SH-SY5Y (cell line): Measurements from ENCODE around the gene IL34.

Source experiments
- GATA2 ChIP-seq: IDR thresholded peaks from 2 replicates; pipeline ENCODE4 v1.6.1; 2011; ENCODE audit warnings: mild to moderate bottlenecking, low read depth, low read length
- GATA3 ChIP-seq: IDR thresholded peaks from 2 replicates; pipeline ENCODE4 v1.6.1; 2011; ENCODE audit warnings: low read depth, mild to moderate bottlenecking, low read length, moderate library complexity

Gene IL34

DNA sequence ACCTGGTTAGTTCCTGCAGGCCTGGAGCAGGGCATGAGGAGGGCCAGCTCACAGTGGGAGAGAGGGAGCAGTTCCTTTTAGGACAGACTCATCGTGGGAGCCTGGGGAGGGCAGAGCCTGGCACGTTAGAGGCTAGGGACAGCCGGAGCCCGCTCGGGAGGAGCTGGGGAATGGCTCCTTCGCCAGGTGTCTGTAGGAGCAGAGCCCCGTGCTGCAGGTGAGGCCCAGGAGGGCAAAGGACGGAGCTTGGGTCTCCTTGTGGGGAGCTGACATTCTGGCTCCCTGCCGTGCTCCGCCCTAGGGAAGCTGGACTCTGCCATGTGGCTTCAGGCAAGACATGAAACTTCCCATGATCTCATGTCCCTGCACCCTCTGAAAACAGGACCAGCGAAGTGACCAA, 58.2 kb downstream of the IL34 start:
- TF ChIP-seq GATA3 (no peak), GATA2 (no peak)

DNA sequence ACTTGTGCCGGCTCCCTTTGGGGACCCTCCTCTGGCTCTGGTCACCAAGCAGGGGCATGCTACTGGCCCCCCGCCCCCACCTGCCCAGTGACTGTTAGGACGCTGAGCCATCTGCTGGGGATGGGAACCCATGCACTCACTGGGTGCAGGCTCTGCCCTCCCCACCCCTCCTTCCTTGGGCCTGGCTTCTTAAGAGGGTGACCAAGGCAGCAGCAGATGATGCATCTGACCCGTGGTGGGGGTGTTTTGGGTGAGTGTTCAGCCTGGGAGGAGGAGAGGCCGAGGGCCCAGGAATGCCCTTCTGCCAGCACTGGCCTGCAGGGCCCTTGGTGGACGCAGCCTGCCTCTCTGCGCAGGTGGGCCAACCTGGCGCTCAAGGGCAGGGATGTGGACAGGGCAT, 58.7 kb downstream of the IL34 start:
- no peak for TF ChIP-seq GATA2
- no peak for TF ChIP-seq GATA3

DNA sequence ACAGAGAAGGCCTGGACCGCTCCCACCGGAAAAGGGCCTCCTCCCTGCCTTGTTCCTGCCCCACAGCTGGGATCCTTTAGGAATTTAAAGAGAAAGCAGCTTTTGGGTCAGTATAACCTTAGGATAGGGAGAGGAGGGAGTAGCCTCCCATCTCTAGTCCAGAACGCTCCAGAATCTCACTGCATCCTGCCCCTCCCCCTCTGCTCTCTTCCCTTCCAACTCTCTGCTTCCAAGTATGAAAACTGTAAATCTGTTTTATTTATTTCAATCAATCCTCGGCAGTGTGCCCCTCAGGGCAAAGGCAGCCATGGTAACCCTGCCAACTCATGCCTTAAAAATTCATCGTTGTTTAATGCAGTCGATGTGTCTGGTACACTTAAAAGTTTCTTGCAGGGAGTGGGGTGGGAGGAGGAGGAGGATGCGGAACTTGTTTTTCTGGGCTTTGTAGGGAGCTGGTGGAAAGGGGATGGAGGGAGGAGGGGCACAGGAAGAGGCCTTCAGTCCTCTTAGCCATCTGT, 60.6 kb downstream of the IL34 start:
- TF ChIP-seq GATA3 (no peak), GATA2 (no peak)

DNA sequence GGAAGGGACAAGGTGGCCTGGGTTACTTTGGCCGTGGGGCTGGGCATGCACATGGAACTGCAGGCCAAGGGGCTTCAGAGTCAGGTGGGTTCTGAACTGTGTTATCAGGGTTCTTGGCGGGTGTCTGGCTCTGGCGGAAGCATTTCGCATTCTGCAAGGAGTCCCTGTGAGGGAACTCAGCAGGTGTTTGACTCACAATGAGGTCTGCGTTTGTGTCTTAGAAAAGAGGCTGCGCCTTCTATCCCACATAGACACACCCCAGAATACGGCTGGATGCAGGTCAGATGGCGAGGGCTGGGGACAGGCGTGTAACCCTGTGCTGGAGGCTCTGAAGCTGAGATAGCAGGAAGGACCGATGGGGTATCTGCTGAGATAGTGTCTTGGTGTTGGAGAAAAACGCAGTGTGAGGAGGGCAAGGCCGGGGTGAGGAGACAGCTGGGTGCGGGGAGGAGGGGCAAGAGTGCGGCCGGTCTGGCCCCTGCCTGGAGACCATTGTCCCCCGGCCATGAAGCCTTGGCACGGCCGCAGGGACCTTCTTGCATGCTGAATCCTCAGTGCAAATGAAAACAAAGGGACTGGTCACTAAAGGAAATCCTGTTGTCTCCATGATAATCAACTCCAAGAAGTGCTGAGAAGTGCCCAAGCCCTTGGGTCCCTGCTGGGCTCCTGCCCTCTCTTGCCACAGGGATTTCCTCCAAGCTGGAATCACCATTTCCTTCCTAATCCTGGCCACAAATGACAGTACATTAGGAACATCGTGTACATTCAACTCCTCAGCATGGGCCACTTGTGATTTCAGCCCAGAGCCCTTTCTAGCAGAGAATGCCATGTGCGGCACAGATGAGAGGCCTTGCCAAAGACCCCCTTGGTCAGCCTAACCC, 62.2 kb downstream of the IL34 start:
- no peak for TF ChIP-seq GATA3
- no peak for TF ChIP-seq GATA2

DNA sequence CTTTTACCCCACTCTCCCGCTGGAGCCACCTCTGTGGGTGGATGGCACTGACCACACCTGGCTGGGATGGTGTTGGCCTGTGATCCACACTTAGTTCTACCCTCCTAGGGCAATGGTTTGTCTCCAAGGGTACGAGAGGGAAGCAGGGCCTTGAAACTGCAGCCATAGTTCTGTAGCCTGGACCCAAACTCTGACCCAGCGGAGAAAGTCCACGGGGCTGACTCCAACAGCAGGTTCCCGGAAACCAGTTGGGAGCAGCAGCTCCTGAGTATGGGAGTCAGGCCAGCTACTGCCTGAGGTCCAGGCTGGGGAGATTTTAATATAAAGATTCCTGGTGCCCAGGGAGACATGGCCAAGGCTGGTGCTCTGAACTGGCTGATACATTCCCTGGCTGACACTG, 63.1 kb downstream of the IL34 start:
- TF ChIP-seq GATA2, result no peak
- no peak for TF ChIP-seq GATA3

DNA sequence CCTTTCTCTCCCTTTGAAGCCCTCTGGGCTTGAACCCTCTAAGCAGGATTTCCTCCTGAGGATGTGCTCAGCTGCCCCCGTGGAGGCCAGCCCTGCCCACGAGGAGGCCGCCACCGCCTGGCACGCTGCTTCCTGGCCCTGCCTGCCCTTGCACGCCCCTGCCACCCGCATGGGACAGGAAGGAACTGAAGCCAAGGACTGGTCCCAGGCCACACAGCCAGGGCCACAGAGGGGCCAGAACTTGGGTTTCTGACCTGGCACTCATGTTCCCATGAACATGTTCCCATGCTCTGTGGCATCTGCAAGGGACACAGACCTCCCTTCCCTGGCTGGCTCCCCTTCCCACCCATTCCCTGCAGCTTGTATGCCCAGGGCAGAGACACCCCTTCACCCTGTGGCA, 63.6 kb downstream of the IL34 start:
- TF ChIP-seq GATA2 (no peak), GATA3 (no peak)
